Adipocyte (in vitro differentiated cells): ENCODE measurements around the gene FUBP1.
"Not testable (repeated sequence)": the region's sequence is repeated elsewhere in the genome, so short reads cannot be mapped to it uniquely, and the experiment has no call there.

Source experiments
- DNase-seq: peaks from one replicate; pipeline ENCODE4 v3.0.0-alpha.2; 2015; ENCODE audit warnings: low read depth
- H3K27me3 ChIP-seq: replicated peaks from 2 replicates; pipeline ENCODE4 v1.7.0; 2013; ENCODE audit warnings: mild to moderate bottlenecking, low read length, moderate library complexity; ENCODE audit not compliant: control insufficient read depth, insufficient read depth
- H3K36me3 ChIP-seq: 2 replicates; pipeline ENCODE4 v1.7.0; 2013; ENCODE audit warnings: low read length, mild to moderate bottlenecking, moderate library complexity; ENCODE audit not compliant: control insufficient read depth, insufficient read depth, severe bottlenecking
- H3K4me1 ChIP-seq: 2 replicates; pipeline ENCODE4 v1.7.0; 2013; ENCODE audit warnings: mild to moderate bottlenecking, low read length, moderate library complexity; ENCODE audit not compliant: control insufficient read depth, insufficient read depth
- H3K4me3 ChIP-seq: 2 replicates; pipeline ENCODE4 v1.7.0; 2013; ENCODE audit warnings: mild to moderate bottlenecking, low read length, moderate library complexity
- H3K9ac ChIP-seq: 2 replicates; pipeline ENCODE4 v1.7.0; 2013; ENCODE audit warnings: mild to moderate bottlenecking, low read length, moderate library complexity
- H3K9me3 ChIP-seq: 2 replicates; pipeline ENCODE4 v1.7.0; 2013; ENCODE audit warnings: mild to moderate bottlenecking, low read length, moderate library complexity; ENCODE audit not compliant: control insufficient read depth

Gene FUBP1

GRCh38 chr1:77986810-77987209 lies 7.9 kb upstream of the FUBP1 start:
- H3K27me3 ChIP-seq: no peaks in the 10 kb centered on the region
- H3K4me3 ChIP-seq: no peak overlapping the region
- H3K9ac ChIP-seq: no peak overlapping the region
- H3K36me3 ChIP-seq: peaks cover 2% of the 10 kb centered on the region
- peaks cover 21% of the 10 kb centered on the region for H3K4me1 ChIP-seq
- no peaks in the 10 kb centered on the region for H3K9me3 ChIP-seq
- no peak for DNase-seq

DNA sequence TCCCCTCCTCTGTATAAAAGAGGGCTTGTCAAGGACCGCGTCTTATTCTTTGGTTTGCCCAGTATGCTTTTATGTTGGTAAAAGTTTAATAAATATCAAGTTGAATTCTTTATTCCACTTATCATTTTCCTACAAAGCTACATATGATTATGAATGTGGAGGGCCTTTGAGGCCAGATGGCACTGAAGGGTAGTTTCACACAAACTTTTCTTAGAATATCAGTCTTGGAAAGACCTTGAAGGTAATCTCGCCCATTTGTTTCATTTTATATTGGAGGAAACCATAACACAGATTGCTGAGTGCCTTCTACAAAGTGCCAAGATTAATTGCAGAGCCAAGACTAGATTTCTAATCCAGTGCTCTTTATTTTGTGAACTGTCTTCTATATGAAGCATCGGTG lies 5.8 kb upstream of the FUBP1 start:
- Histone ChIP-seq H3K9ac (no peak overlapping the region), H3K4me3 (no peak overlapping the region), H3K27me3 (no peaks in the 10 kb centered on the region), H3K9me3 (no peaks in the 10 kb centered on the region), H3K36me3 (no peaks in the 10 kb centered on the region), H3K4me1 (peaks cover 36% of the 10 kb centered on the region)
- no peak for DNase-seq

- Histone ChIP-seq H3K9ac (no peak overlapping the region), H3K4me3 (no peak overlapping the region), H3K27me3 (no peaks in the 10 kb centered on the region), H3K36me3 (no peaks in the 10 kb centered on the region), H3K4me1 (peaks cover 36% of the 10 kb centered on the region), H3K9me3 (no peaks in the 10 kb centered on the region)
- no peak for DNase-seq
Observed at GRCh38 chr1:77983997-77984355, 5.1 kb upstream of the FUBP1 start.

DNA sequence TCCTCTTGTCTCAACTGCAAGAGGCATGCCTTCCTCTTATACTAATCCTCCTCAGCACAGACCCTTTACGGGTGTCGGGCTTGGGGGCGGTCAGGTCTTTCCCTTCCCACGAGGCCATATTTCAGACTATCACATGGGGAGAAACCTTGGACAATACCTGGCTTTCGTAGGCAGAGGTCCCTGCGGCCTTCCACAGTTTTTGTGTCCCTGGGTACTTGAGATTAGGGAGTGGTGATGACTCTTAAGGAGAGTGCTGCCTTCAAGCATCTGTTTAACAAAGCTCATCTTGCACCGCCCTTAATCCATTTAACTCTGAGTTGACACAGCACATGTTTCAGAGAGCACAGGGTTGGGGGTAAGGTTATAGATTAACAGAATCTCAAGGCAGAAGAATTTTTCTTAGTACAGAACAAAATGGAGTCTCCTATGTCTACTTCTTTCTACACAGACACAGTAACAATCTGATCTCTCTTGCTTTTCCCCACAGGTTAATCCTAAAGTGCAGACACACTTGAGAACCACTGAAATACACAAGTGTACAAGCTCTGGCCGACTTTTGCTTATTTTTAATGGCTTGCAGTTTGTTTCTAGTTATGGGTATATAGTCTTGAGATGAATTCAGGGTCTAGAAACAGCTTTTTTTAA lies 4.6 kb upstream of the FUBP1 start:
- not testable (repeated sequence) for H3K36me3 ChIP-seq, H3K9ac ChIP-seq, H3K4me3 ChIP-seq, DNase-seq, H3K9me3 ChIP-seq, H3K27me3 ChIP-seq
- H3K4me1 ChIP-seq: peaks cover 36% of the 10 kb centered on the region

- Histone ChIP-seq H3K27me3 (no peaks in the 10 kb centered on the region), H3K4me3 (peak overlapping the region; percentile 100), H3K9me3 (no peaks in the 10 kb centered on the region), H3K36me3 (peaks cover 9% of the 10 kb centered on the region), H3K9ac (peak overlapping the region; percentile 100), H3K4me1 (peaks cover 45% of the 10 kb centered on the region)
- DNase-seq: peak; percentile 97
Observed at GRCh38 chr1:77978293-77978968, 441 bp downstream of the FUBP1 start.

GRCh38 chr1:77977989-77978292 lies 931 bp downstream of the FUBP1 start:
- no peak for DNase-seq
- Histone ChIP-seq H3K4me1 (peaks cover 45% of the 10 kb centered on the region), H3K36me3 (peaks cover 9% of the 10 kb centered on the region), H3K9ac (peak overlapping the region; percentile 100), H3K4me3 (peak overlapping the region; percentile 100), H3K9me3 (no peaks in the 10 kb centered on the region), H3K27me3 (no peaks in the 10 kb centered on the region)

- no peaks in the 10 kb centered on the region for H3K27me3 ChIP-seq
- H3K36me3 ChIP-seq: peaks cover 15% of the 10 kb centered on the region
- peaks cover 44% of the 10 kb centered on the region for H3K4me1 ChIP-seq
- peak overlapping the region; percentile 100 for H3K4me3 ChIP-seq
- no peak for DNase-seq
- H3K9ac ChIP-seq: peak overlapping the region; percentile 100
- no peaks in the 10 kb centered on the region for H3K9me3 ChIP-seq
Observed at GRCh38 chr1:77976433-77977076, 2.3 kb downstream of the FUBP1 start.

GRCh38 chr1:77975907-77976306 lies 3.0 kb downstream of the FUBP1 start:
- peak overlapping the region; percentile 100 for H3K9ac ChIP-seq
- no peaks in the 10 kb centered on the region for H3K27me3 ChIP-seq
- peaks cover 37% of the 10 kb centered on the region for H3K4me1 ChIP-seq
- DNase-seq: peak; percentile 44
- peak overlapping the region; percentile 100 for H3K4me3 ChIP-seq
- no peaks in the 10 kb centered on the region for H3K9me3 ChIP-seq
- H3K36me3 ChIP-seq: peaks cover 18% of the 10 kb centered on the region

DNA sequence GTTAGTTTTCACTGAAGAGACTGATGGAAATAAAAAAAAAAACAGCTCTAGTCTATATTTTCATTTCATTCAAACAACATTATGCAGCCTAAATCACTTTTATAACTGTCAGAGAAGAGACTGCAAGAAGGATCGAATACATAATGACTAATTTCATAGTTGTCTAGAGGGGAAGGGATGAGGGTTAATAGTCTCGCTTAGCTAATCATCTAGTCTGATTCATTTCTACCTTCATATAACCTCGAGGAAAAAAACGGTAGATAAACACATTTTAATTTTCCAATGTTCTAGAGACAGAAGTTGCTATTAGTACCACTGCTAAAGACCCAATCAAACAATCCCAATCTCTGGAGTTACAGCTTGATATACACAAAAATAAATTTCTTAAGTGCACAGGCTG lies 3.5 kb downstream of the FUBP1 start:
- H3K4me3 ChIP-seq: peak overlapping the region; percentile 100

DNA sequence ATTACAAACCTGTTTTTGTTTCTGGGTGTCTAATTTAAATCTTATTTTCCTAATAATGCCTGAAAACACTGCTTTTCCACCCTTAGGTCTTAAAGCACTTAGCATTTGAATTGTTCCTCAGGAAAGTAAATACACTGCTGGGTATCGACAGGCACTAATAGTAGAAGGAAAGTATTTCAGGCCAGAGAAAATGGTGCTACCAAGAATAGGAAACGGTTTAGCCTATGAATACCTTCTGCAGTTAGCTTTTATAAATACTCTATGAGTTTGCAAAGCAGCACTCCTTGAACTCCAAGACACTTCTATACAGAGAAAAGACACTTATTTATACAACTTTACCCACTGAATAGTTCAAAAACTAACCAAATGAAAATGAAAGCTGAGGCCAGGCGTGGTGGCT lies 6.8 kb downstream of the FUBP1 start:
- no peak overlapping the region for H3K9ac ChIP-seq
- no peaks in the 10 kb centered on the region for H3K9me3 ChIP-seq
- DNase-seq: no peak
- peaks cover 38% of the 10 kb centered on the region for H3K4me1 ChIP-seq
- H3K36me3 ChIP-seq: peaks cover 52% of the 10 kb centered on the region
- no peaks in the 10 kb centered on the region for H3K27me3 ChIP-seq
- H3K4me3 ChIP-seq: no peak overlapping the region

More for the DNA sequence above, 3.5 kb downstream of the FUBP1 start:
- Histone ChIP-seq H3K4me1 (peaks cover 34% of the 10 kb centered on the region), H3K9ac (peak overlapping the region; percentile 100), H3K36me3 (peaks cover 19% of the 10 kb centered on the region), H3K27me3 (no peaks in the 10 kb centered on the region), H3K9me3 (no peaks in the 10 kb centered on the region)
- peak; percentile 50 for DNase-seq

- Histone ChIP-seq H3K36me3 (peaks cover 67% of the 10 kb centered on the region), H3K4me3 (no peak overlapping the region), H3K4me1 (peaks cover 19% of the 10 kb centered on the region), H3K9ac (no peak overlapping the region), H3K9me3 (no peaks in the 10 kb centered on the region), H3K27me3 (no peaks in the 10 kb centered on the region)
- DNase-seq: no peak
Observed at GRCh38 chr1:77970192-77970591, 8.7 kb downstream of the FUBP1 start.
